ENCODE results near the gene MADCAM1.

DNA sequence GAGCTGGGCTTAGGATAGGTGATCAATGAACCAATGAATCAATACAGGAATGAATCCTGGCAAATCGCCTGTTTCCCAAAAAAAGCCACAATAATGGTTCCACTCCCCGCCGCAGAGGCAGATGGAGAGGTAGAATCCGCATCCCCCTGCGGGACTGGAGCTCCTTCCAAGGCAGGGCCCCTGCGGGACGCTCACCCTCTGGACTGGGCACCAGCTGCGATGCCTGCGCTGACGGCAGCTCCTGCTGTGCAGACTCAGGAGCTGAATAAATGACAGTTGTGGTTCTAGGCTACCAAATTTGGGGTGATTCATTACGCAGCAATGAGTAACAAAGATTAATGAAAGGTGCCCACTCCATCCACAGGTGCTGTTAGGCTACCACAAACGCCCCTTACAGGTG lies 26.4 kb downstream of the MADCAM1 start:
- TF ChIP-seq, protein P1, sequence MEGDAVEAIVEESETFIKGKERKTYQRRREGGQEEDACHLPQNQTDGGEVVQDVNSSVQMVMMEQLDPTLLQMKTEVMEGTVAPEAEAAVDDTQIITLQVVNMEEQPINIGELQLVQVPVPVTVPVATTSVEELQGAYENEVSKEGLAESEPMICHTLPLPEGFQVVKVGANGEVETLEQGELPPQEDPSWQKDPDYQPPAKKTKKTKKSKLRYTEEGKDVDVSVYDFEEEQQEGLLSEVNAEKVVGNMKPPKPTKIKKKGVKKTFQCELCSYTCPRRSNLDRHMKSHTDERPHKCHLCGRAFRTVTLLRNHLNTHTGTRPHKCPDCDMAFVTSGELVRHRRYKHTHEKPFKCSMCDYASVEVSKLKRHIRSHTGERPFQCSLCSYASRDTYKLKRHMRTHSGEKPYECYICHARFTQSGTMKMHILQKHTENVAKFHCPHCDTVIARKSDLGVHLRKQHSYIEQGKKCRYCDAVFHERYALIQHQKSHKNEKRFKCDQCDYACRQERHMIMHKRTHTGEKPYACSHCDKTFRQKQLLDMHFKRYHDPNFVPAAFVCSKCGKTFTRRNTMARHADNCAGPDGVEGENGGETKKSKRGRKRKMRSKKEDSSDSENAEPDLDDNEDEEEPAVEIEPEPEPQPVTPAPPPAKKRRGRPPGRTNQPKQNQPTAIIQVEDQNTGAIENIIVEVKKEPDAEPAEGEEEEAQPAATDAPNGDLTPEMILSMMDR (IDR thresholded peaks at IDR 0.05) = no peak
- TF ChIP-seq POLR2A (IDR thresholded peaks at IDR 0.05) = no peak

Data from lower leg skin (tissue), 3 donors.